Spleen (tissue), 11 donors: Measurements from ENCODE around the gene GRK3. TPM values are rescaled to one million over a fixed set of nuclear protein-coding genes. Genes with fewer than 3 reads are reported as not detected.

Experiments
- DNase-seq: peaks from one replicate; pipeline ENCODE4 v3.0.0-alpha.2; 2020
- H3K27ac ChIP-seq, 8 donors: fragments of 200-600 bp; sonication (generic) in 7 of 8; 1 replicate in 4 of 8; 2 replicates in 4 of 8; pipeline versions ENCODE4 v1.5.0 to v1.8.0; 2016 to 2021; ENCODE audit warnings: inconsistent platforms in 4 of 8, mild to moderate bottlenecking in 4 of 8, moderate library complexity in 1 of 8
- H3K27me3 ChIP-seq, 7 donors: fragments of 200-600 bp; sonication (generic) in 6 of 7; replicated peaks in 1 of 7; 1 replicate in 4 of 7; 2 replicates in 3 of 7; pipeline versions ENCODE4 v1.5.0 to v1.8.0; 2016 to 2021; ENCODE audit warnings: inconsistent platforms in 3 of 7, mild to moderate bottlenecking in 1 of 7
- H3K36me3 ChIP-seq, 6 donors: fragments of 200-600 bp; sonication (generic) in 5 of 6; 1 replicate in 4 of 6; 2 replicates in 2 of 6; pipeline versions ENCODE4 v1.5.0 to v1.8.0; 2016 to 2021; ENCODE audit warnings: inconsistent platforms in 2 of 6
- H3K4me1 ChIP-seq, 6 donors: fragments of 200-600 bp; sonication (generic) in 5 of 6; 1 replicate in 3 of 6; 2 replicates in 3 of 6; pipeline versions ENCODE4 v1.5.0 to v1.8.0; 2016 to 2021; ENCODE audit warnings: inconsistent platforms in 3 of 6
- H3K4me3 ChIP-seq, 8 donors: fragments of 200-600 bp; sonication (generic) in 7 of 8; 1 replicate in 4 of 8; 2 replicates in 4 of 8; pipeline versions ENCODE4 v1.5.0 to v1.8.0; 2016 to 2021; ENCODE audit warnings: inconsistent platforms in 4 of 8, mild to moderate bottlenecking in 4 of 8, moderate library complexity in 2 of 8
- H3K9me3 ChIP-seq, 8 donors: fragments of 200-600 bp; sonication (generic) in 7 of 8; 1 replicate in 4 of 8; 2 replicates in 4 of 8; pipeline versions ENCODE4 v1.5.0 to v1.8.0; 2016 to 2021; ENCODE audit warnings: inconsistent platforms in 4 of 8
- CTCF ChIP-seq, 11 experiments: fragments of 200-600 bp in 7 of 11; fragments of 450-650 bp in 4 of 11; sonication (generic) in 4 of 11; IDR thresholded peaks in 8 of 11; conservative IDR thresholded peaks in 3 of 11; 1 replicate in 7 of 11; 2 replicates in 4 of 11; pipeline versions ENCODE4 v1.4.0 to v1.8.0; 2016 to 2021; ENCODE audit warnings: antibody characterized with exemption in 11 of 11, inconsistent platforms in 4 of 11, mild to moderate bottlenecking in 1 of 11
- POLR2A ChIP-seq, 3 donors: fragments of 450-650 bp; IDR thresholded peaks; one replicate each; pipeline ENCODE4 v1.5.1; 2017; ENCODE audit warnings: antibody characterized with exemption in 3 of 3, mild to moderate bottlenecking in 1 of 3
- POLR2AphosphoS5 ChIP-seq, 3 donors: sonication (generic); formaldehyde crosslinking; IDR thresholded peaks; one replicate each; pipeline ENCODE4 v1.5.1; 2017; ENCODE audit warnings: antibody characterized with exemption in 3 of 3
- WGBS, 5 donors: extraction: QIAGEN DNeasy Blood & Tissue Kit in 3 of 5; methylation state at CpG; one replicate each; pipeline versions ENCODE4 v1.1.5 to v1.1.7; 2013 to 2018; 5-methylcytosine and 5-hydroxymethylcytosine counted together
- intact Hi-C: fragments of 100-400 bp; cut with DNase I; formaldehyde crosslinking; loops from one replicate; pipeline ENCODE4 v1.15.0; 2023; ENCODE audit warnings: low total_unique reads
- polyA plus RNA-seq, 3 donors: library from polyadenylated mRNA; stranded (reverse); fragments of 200-250 nt; gene quantifications; one replicate each; pipeline ENCODE4 v1.2.1, GENCODE V29; 2013
- total RNA-seq, 7 donors: library from RNA; depleted of rRNA in 3 of 7; stranded (reverse); fragments of >200 nt in 3 of 7; fragmentation: NEBNext Ultra II Directional in 4 of 7; extraction: Animal tissue kit (Norgen Biotek cat#: 25700) in 4 of 7; gene quantifications; one replicate each; pipeline versions ENCODE4 v1.1.0 to v1.2.1, GENCODE V29; 2016 to 2021
- donor health status: healthy with polysubstance abuse.
- donor health status: DM: no; HTN: no; CAD: no; lungs with moderate emphysema.
- donor health status: DM: no; HTN: no; CAD: no.
- donor health status: Bipolar disorder and iron deficiency.
- donor health status: healthy.
- donor health status: DM: no; HTN: no; CAD: no.
- donor health status: DM: yes; HTN: yes; CAD: no.

The GRK3 gene
- total and polyA plus RNA-seq, 10 donors, result 9.3 to 60.7 (median 45.7) TPM

GRCh38 chr22:25744694-25745093, 180.2 kb downstream of the GRK3 start:
- H3K27ac ChIP-seq, result no peak overlapping the region
- H3K9me3 ChIP-seq, result no peaks in the 10 kb centered on the region
- TF ChIP-seq POLR2AphosphoS5 (IDR thresholded peaks at IDR 0.05), result no peak
- no peak for TF ChIP-seq CTCF (IDR thresholded peaks at IDR 0.05 in 8 of 11, conservative IDR thresholded peaks at IDR 0.05 in 3 of 11)
- TF ChIP-seq POLR2A (IDR thresholded peaks at IDR 0.05), result no peak
- no peaks in the 10 kb centered on the region for H3K36me3 ChIP-seq
- DNase-seq, result no peak
- H3K4me1 ChIP-seq, result peaks cover 0 to 13% (median 2%) of the 10 kb centered on the region in 6 donors
- intact Hi-C loops, result no loop called here
- 84 to 97% (median 95%) methylated on average over 4 of the region's 4 CpGs for WGBS, 5 donors
- H3K27me3 ChIP-seq, result peaks cover 0 to 15% (median 0%) of the 10 kb centered on the region in 7 donors
- no peak overlapping the region for H3K4me3 ChIP-seq

GRCh38 chr22:25745341-25746011, 181.0 kb downstream of the GRK3 start:
- Histone ChIP-seq H3K27me3 (peaks cover 0 to 15% (median 0%) of the 10 kb centered on the region in 7 donors), H3K36me3 (no peaks in the 10 kb centered on the region), H3K4me1 (peaks cover 0 to 13% (median 2%) of the 10 kb centered on the region in 6 donors), H3K4me3 (no peak overlapping the region), H3K9me3 (no peaks in the 10 kb centered on the region), H3K27ac (no peak overlapping the region)
- intact Hi-C loops, result no loop called here
- TF ChIP-seq POLR2A (IDR thresholded peaks at IDR 0.05) (no peak), CTCF (IDR thresholded peaks at IDR 0.05 in 8 of 11, conservative IDR thresholded peaks at IDR 0.05 in 3 of 11) (no peak), POLR2AphosphoS5 (IDR thresholded peaks at IDR 0.05) (no peak)
- 75 to 89% (median 80%) methylated on average over 7 of the region's 7 CpGs for WGBS, 5 donors
- DNase-seq, result no peak

- TF ChIP-seq POLR2A (IDR thresholded peaks at IDR 0.05) (no peak), POLR2AphosphoS5 (IDR thresholded peaks at IDR 0.05) (no peak), CTCF (IDR thresholded peaks at IDR 0.05 in 8 of 11, conservative IDR thresholded peaks at IDR 0.05 in 3 of 11) (no peak)
- Histone ChIP-seq H3K9me3 (no peaks in the 10 kb centered on the region), H3K27me3 (peaks cover 0 to 15% (median 0%) of the 10 kb centered on the region in 7 donors), H3K4me1 (peaks cover 0 to 18% (median 2%) of the 10 kb centered on the region in 6 donors), H3K36me3 (no peaks in the 10 kb centered on the region), H3K27ac (no peak overlapping the region), H3K4me3 (no peak overlapping the region)
- DNase-seq, result no peak
- intact Hi-C loops, result no loop called here
- 0 to 51% (median 39%) methylated on average over 1 of the region's 1 CpG for WGBS, 5 donors
These were observed 181.5 kb downstream of the GRK3 start for GRCh38 chr22:25746012-25746373.

- intact Hi-C loops, result no loop called here
- Histone ChIP-seq H3K4me3 (no peak overlapping the region), H3K36me3 (no peaks in the 10 kb centered on the region), H3K27ac (peak overlapping the region in 3 of 8 donors; percentile 0 to 59 (median 10)), H3K4me1 (peaks cover 0 to 21% (median 2%) of the 10 kb centered on the region in 6 donors), H3K27me3 (peaks cover 0 to 7% (median 0%) of the 10 kb centered on the region in 7 donors), H3K9me3 (no peaks in the 10 kb centered on the region)
- 61 to 75% (median 67%) methylated on average over 8 of the region's 8 CpGs for WGBS, 5 donors
- no peak for DNase-seq
- no peak for TF ChIP-seq CTCF (IDR thresholded peaks at IDR 0.05 in 8 of 11, conservative IDR thresholded peaks at IDR 0.05 in 3 of 11)
- TF ChIP-seq POLR2AphosphoS5 (IDR thresholded peaks at IDR 0.05), result no peak
- TF ChIP-seq POLR2A (IDR thresholded peaks at IDR 0.05), result no peak
These were observed 182.9 kb downstream of the GRK3 start for GRCh38 chr22:25747245-25747944.
